ENCODE measurements around the gene TDO2.
A peak's percentile ranks its signal among the peaks of the same experiment; 100 is the strongest.
"Not testable (repeated sequence)": the region's sequence is repeated elsewhere in the genome, so short reads cannot be mapped to it uniquely, and the experiment has no call there.

Gene TDO2

DNA sequence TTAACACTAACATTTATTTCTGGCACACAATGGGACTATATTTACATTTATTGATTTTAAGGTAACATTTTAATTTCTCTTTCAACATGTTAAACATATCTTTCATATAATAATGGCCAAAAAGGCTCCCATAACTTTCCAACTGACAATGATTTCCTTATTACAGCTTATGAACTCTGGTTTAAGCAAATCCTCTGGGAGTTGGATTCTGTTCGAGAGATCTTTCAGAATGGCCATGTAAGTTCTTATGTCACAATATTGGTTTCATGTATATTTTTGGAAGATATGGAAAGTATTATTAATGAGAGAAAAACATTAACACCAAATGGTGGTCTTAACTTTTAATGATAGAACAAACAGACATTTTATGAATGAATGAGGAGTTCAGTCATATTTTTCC lies 4.1 kb downstream of the TDO2 start:
- DNase-seq (ENCODE audit: low read depth in 2 of 2), result no peak

DNA sequence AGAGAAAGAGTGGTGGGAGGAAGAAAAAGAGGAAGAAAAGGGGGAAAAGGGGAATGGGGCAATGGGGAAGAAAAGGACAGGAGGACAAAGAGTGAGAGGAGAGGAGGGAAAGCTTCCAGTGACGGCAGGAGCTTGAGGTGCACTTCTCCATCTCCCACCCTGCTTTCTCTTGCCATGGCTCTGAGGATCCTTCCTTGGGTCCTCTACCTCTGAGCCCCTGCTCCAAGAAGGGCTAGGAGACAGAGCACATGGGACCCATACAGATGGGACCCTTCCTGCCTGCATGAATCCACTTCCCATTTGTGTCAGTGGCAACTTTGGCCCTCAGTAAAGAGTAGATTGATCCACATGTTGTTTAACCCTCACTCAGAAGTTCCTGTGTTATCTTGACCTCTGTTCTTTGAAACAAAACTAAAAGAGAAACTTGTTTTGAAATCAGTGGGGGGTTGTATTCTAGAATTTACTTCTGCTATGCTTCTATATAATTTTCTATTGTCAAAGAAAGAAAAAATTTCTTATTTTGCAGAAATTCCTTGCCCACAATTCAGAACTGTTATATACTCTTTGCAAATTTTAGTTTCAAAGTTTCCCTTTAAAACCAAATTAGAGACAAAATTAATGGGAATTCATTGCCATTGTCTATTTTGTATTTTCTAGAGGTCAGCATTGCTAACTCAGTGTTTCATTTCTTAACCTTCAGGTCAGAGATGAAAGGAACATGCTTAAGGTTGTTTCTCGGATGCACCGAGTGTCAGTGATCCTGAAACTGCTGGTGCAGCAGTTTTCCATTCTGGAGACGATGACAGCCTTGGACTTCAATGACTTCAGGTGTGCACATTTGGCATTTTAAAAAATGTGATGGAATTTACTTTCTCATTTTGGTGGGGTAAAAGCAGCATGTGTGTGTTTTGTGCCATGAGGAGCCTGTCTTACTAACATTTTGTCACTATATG lies 5.0 kb downstream of the TDO2 start:
- DNase-seq (ENCODE audit: low read depth in 2 of 2), result no peak

DNA sequence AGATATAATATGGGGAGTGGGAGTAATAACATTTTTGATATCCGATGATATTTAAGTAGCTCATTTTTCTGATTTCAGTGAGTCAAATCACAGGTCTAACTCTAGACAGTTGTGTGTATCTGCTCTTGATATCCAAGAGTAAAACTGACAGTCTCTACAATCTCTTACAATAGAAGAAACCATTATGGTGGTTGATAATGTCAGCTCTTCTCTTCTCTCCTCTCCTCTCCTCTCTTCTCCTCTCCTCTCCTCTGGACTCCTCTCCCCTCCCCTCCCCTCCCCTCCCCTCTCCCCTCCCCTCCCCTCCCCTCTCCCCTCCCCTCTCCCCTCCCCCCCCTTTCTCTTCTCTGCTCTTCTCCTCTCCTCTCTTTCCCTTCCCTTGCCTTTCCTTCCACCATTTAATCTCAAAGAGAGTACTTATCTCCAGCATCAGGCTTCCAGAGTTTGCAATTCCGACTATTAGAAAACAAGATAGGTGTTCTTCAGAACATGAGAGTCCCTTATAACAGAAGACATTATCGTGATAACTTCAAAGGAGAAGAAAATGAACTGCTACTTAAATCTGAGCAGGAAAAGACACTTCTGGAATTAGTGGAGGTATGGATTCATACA lies 6.2 kb downstream of the TDO2 start:
- no peak for DNase-seq (ENCODE audit: low read depth in 2 of 2)

DNA sequence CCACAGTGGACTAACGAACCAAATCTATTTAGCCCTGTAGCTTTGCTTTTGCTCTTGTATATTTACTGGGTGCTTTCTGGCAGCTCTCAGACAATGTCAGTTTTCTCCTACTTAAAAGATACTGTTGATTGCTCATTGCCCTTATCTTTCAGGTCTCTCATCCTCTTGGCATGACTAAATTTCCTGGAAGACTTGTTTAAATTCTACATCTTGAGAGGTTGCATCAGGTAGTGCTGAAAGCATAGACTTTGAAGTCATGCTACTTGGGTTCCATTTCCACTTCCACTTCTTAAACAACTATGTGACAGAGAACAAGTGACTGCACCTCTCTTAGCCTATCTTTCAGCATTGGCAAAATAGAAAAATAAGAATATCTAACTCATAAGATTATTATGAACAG lies 8.4 kb downstream of the TDO2 start:
- DNase-seq (ENCODE audit: low read depth in 2 of 2), result no peak

DNA sequence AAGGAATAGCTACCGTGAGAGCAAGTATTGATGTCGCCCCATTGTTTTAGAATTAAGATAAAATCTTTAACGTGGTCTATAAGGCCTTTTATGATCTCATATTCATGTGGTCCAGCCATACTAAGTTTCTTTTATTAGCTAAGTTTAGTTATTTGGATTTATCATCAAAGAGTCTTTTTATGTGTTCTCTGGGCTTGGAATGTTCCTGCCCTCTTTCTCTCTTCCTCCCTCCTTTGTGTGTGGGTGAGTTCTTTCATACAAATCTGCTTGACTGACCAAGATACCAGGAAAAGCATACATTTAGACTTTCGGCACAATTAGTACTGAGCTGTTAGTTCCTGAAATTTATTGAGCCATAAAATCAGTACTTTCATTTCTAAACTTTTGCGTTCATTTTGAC lies 11.3 kb downstream of the TDO2 start:
- no peak for DNase-seq (ENCODE audit: low read depth in 2 of 2)

DNA sequence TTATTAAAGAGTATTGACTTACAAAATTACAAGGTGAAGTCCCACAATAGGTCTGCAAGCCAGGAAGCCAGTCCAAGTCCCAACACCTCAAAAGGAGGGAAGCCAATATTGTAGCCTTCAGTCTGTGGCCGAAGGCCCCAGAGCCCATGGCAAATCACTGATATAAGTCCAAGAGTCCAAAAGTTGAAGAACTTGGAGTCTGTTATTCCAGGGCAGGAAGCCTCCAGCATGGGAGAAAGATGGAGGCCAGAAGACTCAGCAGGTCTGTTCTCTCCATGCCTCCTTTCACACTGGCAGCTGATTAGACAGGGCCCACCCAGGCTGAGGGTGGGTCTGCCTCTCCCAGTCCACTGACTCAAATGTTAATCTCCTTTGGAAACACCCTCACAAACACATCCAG lies 18.1 kb downstream of the TDO2 start:
- no peak for DNase-seq (ENCODE audit: low read depth in 2 of 2)

DNA sequence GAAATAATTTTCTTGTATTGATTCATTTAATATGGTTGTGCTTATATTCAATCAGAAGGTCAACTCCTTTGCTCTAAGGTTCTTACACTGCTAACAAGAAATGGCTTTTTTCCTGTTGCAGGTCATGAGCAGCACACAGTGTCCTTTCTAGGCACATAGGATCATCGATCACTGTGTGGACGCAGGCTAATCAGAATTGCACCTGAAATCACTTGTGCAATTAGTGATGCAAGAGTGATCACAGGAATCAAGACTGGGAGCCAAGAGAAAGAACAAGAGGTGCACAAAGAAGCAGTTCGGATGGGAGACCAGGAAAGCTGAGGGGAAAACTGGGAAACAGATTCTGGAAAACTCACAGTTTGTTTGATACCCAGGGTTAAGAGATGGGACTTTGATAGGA lies 21.1 kb downstream of the TDO2 start:
- DNase-seq (ENCODE audit: low read depth in 2 of 2), result no peak

DNA sequence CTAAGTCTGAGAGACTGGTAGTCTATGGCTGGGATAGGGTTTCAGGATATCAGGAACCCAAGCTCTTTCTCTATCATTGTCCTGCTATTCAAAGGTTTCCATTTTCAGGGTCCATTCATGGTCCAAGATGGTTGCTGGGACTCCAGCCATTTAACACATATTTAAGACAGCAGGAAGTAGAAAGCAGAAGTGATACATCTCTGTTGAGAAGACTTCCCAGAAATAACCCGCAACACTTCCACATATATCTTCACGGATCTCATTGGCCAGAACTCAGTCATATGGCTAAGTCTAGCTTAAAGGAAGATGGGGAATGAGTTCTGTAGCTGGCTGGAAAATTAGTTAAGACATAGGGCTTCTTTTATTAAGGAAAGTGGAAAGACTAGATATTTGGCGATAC lies 26.3 kb downstream of the TDO2 start:
- no peak for DNase-seq (ENCODE audit: low read depth in 2 of 2)

DNA sequence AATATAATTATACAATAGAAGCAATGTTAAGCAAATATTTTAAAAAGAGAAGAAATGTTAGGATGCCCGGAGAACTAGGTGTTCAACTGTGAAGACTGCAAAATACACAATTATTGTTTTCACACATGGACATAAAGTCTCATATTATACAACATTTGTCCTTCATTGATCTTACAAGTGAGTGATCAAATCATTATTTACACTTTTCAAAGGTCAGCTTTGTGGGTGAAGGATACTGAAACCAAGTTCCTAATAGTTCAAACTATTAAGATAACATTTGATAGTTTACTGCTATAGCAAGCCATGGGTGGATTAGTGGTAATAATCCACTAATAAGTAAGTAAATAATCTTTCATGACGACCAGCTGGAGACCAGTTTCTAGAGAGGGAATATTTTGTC lies 26.8 kb downstream of the TDO2 start:
- DNase-seq (ENCODE audit: low read depth in 2 of 2), result no peak

DNA sequence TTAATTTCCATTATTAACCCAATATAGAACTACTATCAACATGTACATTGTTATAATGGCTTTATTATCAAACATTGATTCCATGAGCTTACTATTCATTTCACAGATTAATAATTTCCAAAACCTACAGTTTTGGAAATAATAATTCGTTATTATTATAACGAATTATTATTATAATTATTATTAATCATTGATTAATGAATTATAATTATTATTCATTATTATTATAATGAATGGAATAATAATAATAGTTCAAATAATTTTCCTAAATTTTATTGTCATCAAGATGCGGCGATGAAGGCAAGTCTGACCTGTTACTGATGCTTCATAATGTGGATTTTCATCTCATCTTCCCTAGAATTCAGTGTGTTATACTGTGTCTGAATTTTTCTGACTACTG lies 28.1 kb downstream of the TDO2 start:
- DNase-seq (ENCODE audit: low read depth in 2 of 2), result no peak

DNA sequence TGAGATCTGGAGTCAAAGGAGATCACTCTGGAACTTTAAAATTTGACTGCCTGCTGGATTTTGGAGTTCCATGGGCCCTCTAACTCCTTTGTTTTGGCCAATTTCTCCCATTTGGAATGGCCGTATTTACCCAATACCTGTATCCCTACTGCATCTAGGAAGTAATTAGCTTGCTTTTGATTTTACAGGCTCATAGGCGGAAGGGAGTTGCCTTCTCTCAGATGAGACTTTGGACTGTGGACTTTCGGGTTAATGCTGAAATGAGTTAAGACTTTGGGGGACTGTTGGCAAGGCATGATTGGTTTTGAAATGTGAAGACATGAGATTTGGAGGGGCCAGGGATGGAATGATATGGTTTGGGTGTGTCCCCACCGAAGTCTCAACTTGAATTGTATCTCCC lies 31.1 kb downstream of the TDO2 start:
- not testable (repeated sequence) for DNase-seq (ENCODE audit: low read depth in 2 of 2)

DNA sequence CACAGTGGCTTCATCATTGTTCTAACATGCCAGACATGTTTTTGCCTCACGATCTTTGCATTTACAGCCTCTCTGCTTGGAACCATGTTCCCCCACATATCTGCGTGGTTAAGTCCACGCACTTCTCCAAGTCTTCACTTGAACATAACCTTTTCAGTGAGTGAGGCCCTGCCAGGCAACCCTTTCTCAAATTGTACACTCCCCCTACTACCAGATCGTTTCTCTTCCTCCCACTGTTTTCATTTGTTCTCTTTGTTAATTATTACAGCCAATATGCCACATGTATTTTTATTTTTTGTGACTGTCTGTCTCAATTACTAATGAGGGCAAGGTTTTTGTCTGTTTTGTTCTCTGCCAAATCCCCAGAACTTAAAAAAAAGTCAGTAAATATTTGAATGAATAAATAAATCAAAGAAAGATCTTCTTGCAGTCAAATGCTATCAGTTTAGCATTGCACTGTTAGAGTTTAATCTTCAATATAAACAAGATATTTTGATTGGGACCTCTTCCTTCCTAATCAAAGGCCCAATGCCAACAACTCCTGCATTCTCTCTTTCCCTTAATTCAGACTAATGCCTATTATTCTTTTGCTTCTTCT lies 32.0 kb downstream of the TDO2 start:
- no peak for DNase-seq (ENCODE audit: low read depth in 2 of 2)

DNA sequence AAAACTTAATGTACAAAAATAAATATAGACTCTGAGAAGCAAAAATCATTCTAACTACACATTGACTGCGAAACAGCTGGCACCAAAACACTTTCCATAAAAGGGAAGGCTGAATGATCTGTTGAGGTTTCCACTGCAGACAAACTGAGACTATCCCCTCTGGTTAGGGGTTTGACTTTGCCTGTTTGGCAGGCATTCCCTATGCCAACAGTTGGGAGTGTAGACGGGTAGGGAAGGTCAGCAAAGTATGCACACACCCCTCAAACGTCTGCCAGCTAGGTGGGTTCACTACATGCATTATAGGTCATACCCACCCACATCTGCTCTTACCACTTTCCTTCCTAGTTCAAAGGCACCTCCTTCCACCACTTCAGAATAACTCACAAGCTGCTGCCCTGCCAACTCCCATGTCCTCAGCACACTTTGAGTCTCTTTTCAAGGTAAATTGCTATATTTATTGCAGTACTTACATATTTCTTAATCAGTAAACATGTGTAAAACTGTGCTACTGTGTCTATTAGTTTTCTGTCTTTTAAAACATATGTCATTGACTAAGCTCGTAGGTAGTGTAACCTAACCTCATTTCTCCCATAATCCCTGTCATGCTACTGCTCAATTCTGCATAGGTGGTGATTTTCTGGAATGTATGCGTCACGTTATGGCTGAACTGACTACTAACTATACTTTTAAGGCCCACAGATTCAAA lies 37.7 kb downstream of the TDO2 start:
- no peak for DNase-seq (ENCODE audit: low read depth in 2 of 2)

DNA sequence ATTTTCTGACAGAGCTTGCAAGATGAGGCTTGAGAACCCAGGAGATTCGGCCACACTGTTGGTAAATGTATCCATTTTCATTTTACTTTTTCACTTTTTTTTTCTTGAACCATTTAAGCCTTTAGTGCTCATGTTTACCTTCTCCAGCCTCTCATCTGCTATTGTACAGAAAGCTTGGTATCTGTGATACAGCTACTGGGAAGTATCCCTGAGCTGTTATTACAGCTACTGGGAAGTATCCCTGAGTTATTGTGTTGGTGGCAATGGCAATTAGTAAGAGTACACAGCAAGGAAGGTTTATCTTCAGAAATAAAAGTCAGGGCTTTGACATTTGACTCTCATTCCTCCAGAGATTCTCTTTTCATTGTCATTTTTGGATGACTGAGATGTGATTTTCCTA lies 38.3 kb downstream of the TDO2 start:
- DNase-seq (ENCODE audit: low read depth in 2 of 2), result no peak

DNA sequence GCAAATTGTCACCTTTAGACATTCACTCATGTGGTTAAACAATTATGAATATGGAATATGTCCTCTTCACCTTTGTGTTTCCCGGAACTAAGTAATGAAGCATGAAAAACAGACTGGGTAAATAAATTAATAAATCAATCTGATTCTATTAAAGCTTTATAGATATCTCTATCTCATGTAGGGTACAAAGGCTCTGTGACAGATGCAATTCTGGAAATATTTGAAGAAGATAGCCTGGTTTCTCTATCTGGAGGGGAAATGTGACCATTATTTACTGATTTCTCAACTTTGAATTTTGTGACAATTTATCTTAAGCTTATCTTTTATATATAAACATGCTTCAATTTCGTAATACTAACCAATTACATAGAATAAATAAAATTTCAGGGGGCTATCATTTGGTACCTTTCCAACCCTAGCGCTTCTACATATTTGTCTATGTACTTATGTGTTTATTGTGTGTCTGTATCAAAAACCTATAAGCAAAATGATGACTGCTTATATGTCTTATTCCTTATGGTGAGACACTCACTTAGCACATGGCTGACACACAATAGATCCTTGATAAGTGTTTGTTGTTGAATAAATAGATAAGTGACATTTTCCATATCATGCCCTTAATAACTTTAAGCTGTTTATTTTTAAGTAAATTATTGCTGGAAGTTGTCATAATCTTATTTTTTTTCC lies 40.3 kb downstream of the TDO2 start:
- no peak for DNase-seq (ENCODE audit: low read depth in 2 of 2)

DNA sequence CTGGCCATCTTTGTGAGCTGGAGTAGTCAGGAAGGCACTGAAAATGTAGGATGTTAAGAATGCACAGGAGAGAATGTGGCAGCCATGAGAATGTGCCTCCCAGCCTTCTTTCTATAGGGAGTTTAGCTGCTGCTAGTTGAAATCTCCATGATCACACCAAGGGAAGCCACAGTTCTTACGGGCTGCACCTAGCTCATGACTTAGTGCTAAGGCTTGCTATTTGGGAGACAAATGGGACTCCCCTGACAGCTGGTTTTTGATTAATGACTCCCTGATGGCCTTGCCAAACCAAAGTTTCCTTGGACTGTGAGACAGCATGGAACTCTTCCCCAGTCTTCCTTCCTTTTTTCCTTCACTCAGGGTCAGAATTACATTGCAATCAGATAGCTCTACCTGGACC lies 41.0 kb downstream of the TDO2 start:
- no peak for DNase-seq (ENCODE audit: low read depth in 2 of 2)

DNA sequence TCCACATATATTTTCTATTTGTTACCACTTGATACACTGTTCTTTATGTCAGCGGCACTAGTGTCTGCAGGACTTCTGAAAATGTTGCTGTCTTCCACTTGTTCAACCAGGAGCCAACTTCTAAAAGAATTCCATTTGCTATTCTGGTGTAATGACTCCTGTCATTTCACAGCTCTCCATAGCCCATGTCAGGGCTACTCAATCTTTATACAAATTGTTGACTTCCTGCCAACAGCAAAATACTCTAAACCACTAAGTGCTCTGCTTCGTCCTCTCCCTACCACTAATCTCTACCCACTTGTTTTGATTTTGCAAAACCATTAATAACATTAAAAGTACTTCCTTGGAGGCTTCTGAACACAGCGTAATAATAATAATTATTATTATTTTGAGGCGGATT lies 43.0 kb downstream of the TDO2 start:
- DNase-seq (ENCODE audit: low read depth in 2 of 2), result no peak

DNA sequence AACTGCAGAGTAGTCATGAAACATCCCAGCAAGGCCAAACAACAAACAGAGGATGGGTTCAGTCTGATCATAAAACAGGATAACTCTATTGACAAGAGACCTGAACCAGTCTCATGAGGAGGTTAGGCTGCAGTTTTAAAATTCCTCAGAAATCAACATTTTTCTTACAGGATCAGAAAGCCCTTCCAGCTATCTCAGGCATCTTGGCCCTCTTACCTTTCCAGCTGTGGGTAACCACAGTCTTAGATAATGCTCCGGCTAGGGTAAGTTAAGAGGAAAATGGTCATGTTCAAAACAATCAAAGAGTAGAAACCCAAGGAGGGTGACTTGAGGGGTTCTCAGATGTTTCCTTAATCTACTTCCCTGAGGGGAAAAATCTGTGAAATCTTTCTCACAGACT lies 45.0 kb downstream of the TDO2 start:
- no peak for DNase-seq (ENCODE audit: low read depth in 2 of 2)

DNA sequence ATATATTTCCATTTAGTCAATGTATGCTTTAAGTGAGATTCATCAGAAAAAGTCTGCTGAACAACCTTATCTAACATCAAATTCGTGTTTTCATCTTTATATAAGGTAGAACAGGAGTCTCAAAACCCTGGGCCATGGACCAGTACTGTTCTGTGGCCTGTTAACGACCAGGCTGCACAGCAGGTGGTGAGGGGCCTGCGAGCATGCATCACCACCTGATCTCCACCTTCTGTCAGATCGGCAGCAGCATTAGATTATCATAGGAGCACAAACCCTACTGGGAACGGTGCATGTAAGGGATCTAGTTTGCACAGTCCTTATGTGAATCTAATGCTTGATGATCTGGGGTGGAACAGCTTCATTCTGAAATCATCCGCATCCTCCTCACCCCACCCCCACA lies 47.0 kb downstream of the TDO2 start:
- no peak for DNase-seq (ENCODE audit: low read depth in 2 of 2)

DNA sequence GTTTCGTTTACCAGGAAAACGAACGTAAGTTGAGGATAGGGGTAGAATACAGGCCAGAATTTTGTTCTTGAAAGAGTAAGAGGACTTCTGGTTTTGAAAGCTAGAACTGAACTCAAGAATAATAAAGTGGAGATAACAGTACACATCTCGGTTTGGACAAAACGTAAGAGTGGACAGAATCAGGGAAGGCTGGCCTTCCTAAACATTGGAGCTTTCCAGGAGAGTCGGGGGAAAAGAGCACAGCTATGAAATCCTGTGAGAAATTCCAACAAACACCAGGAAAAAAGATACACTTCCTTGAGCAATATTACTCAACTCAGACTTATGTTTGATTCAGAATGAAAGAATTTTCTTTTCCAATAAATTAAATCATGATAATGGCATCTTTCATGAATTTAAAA lies 49.0 kb downstream of the TDO2 start:
- DNase-seq (ENCODE audit: low read depth in 2 of 2), result no peak

DNA sequence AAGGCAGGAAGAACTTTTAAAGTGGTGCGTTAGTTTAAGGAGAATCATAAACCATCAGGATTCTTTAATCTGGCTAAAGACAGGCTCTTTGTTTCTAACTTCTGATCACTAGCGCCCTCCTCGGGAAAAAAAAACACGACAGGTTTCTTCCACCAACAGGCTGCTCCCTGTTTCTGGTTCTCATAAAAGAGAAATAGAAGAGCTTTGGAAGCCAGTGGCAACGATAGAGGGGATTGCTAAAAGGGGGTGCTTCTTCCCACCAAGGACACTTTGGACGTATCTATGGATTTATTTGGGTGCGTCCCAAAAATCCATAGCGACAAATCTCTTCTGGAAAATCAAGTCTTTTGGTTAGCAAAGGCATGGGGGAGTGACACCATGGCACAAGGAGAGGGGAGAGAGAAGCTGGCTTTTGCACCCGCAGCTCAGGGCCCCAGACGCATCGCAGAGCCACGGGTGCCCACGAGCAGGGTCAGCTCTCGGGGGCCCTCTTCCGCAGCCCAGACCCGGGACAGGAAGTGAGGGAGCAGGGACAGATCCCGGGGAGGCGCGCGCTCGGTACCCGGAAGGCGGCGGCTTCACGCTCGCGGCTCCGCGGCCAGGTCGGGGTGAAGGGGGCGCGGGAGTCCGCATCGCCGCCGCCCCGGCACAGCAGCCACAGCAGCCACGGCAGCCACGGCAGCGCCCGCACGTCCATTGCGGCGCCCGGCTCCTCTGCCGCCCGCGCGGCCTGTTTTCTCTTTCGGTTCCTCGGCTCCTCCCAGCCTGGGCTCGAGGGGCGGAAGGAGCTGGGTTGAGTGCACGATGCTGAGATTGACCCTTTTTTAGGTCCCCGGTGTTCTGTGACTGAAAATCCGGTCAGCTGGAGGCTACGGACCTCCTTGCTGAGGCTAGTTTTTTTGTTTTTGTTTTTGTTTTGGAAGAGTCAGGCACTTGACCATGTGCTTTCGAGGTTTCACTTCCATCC lies 49.9 kb downstream of the TDO2 start, which contains the start of gene CTSO:
CTSO (minus strand) TSS at position 716 of the 967 bp plus-strand sequence; CDS start at position 697, 19 bp downstream.
- DNase-seq (ENCODE audit: low read depth in 2 of 2), result peak; percentile 53 to 62
